SK-N-SH (cell line): ENCODE results near the gene SF3B1. TPM values are rescaled to one million over a fixed set of nuclear protein-coding genes. Genes with fewer than 3 reads are reported as not detected.

Source experiments
- CTCF ChIA-PET: fragments of 300-600, 350-600 bp; formaldehyde crosslinking; extraction: SDS; loops from one replicate; lab custom pipeline; 2021; lab: Yijun Ruan, JAX
- POLR2A ChIA-PET: fragments of 350-600 bp; sonication (Branson Sonifier 250); formaldehyde crosslinking; extraction: SDS; loops from one replicate; lab custom pipeline; 2020; ENCODE audit warnings: antibody characterized with exemption, inconsistent platforms; lab: Yijun Ruan, JAX
- DNase-seq: peaks from one replicate; pipeline ENCODE4 v3.0.0; 2012
- H2AFZ ChIP-seq: fragments of 200-600 bp; sonication (generic); 2 replicates; pipeline ENCODE4 v1.8.1; 2016; ENCODE audit warnings: antibody characterized with exemption, mild to moderate bottlenecking, low read depth
- H3F3A ChIP-seq: fragments of 200-600 bp; sonication (generic); replicated peaks from 2 replicates; pipeline ENCODE3; 2016; ENCODE audit warnings: antibody characterized with exemption, mild to moderate bottlenecking; ENCODE audit not compliant: insufficient read depth
- H3K27ac ChIP-seq, 2 experiments: fragments of 200-500 bp in 1 of 2; fragments of 200-600 bp in 1 of 2; sonication (Bioruptor generic) in 1 of 2; sonication (generic), shearing (Covaris generic) in 1 of 2; 2 replicates each; pipeline versions ENCODE4 v1.5.1 to v1.6.1; 2014 to 2016; ENCODE audit warnings: low read depth in 2 of 2, inconsistent platforms in 1 of 2, low read length in 1 of 2, mild to moderate bottlenecking in 1 of 2, mixed read lengths in 1 of 2
- H3K27me3 ChIP-seq: fragments of 200-600 bp; sonication (generic), shearing (Covaris generic); 2 replicates; pipeline ENCODE4 v1.6.1; 2016; ENCODE audit warnings: mixed run types; ENCODE audit not compliant: insufficient read depth
- H3K36me3 ChIP-seq, 2 experiments: fragments of 200-500 bp in 1 of 2; fragments of 200-600 bp in 1 of 2; sonication (Bioruptor generic) in 1 of 2; sonication (generic) in 1 of 2; replicated peaks in 1 of 2; 2 replicates each; pipeline versions ENCODE3 to v1.5.1; 2014 to 2016; ENCODE audit warnings: low read length in 1 of 2, mild to moderate bottlenecking in 1 of 2; ENCODE audit not compliant: insufficient read depth in 2 of 2, control insufficient read depth in 1 of 2
- H3K4me1 ChIP-seq, 2 experiments: fragments of 200-500 bp in 1 of 2; fragments of 200-600 bp in 1 of 2; sonication (Bioruptor generic) in 1 of 2; sonication (generic), shearing (Covaris generic) in 1 of 2; 2 replicates each; pipeline versions ENCODE4 v1.5.1 to v1.6.1; 2014 to 2016; ENCODE audit warnings: low read depth in 1 of 2, low read length in 1 of 2, mixed run types in 1 of 2; ENCODE audit not compliant: insufficient read depth in 2 of 2, control insufficient read depth in 1 of 2
- H3K4me2 ChIP-seq: fragments of 200-600 bp; sonication (generic), shearing (Covaris generic); 2 replicates; pipeline ENCODE4 v1.6.1; 2017; ENCODE audit warnings: mixed run types
- H3K4me3 ChIP-seq, 2 experiments: fragments of 200-500 bp in 1 of 2; fragments of 200-600 bp in 1 of 2; sonication (Bioruptor generic) in 1 of 2; sonication (generic), shearing (Covaris generic) in 1 of 2; 2 replicates each; pipeline versions ENCODE4 v1.5.1 to v1.8.1; 2014 to 2016; ENCODE audit warnings: low read depth in 2 of 2, inconsistent platforms in 1 of 2, low read length in 1 of 2, mild to moderate bottlenecking in 1 of 2, mixed read lengths in 1 of 2, moderate library complexity in 1 of 2
- H3K79me2 ChIP-seq: fragments of 200-600 bp; sonication (generic); 2 replicates; pipeline ENCODE4 v1.8.1; 2017; ENCODE audit warnings: mild to moderate bottlenecking; ENCODE audit not compliant: insufficient read depth
- H3K9ac ChIP-seq: fragments of 200-600 bp; sonication (generic); 2 replicates; pipeline ENCODE4 v1.6.1; 2017; ENCODE audit warnings: mixed run types
- H3K9me2 ChIP-seq: fragments of 200-600 bp; sonication (generic); 2 replicates; pipeline ENCODE4 v1.6.1; 2017; ENCODE audit warnings: mixed run types
- H3K9me3 ChIP-seq: fragments of 200-600 bp; sonication (generic); 2 replicates; pipeline ENCODE4 v1.6.1; 2017; ENCODE audit warnings: mixed run types, mild to moderate bottlenecking, moderate library complexity
- H4K20me1 ChIP-seq: fragments of 200-600 bp; sonication (generic); 2 replicates; pipeline ENCODE4 v1.6.1; 2017; ENCODE audit warnings: mild to moderate bottlenecking, mixed run types; ENCODE audit not compliant: insufficient read depth
- CHD2 ChIP-seq: fragments of 150-350 bp; IDR thresholded peaks from 2 replicates; pipeline ENCODE4 v1.6.1; 2018; ENCODE audit warnings: low read length; ENCODE audit not compliant: partially characterized antibody
- ELF1 ChIP-seq: IDR thresholded peaks from 2 replicates; pipeline ENCODE4 v1.4.0; 2012
- EP300 ChIP-seq, 2 experiments: IDR thresholded peaks; 2 replicates each; pipeline versions ENCODE4 v1.4.0 to v1.6.1; 2012; ENCODE audit warnings: borderline replicate concordance in 1 of 2, low read depth in 1 of 2, low read length in 1 of 2
- EZH2phosphoT487 ChIP-seq: fragments of 200-600 bp; sonication (generic); IDR thresholded peaks from 2 replicates; pipeline ENCODE4 v1.6.1; 2017; ENCODE audit warnings: low read depth, mixed run types, mild to moderate bottlenecking, antibody characterized with exemption, moderate library complexity, borderline replicate concordance
- FOSL2 ChIP-seq: IDR thresholded peaks from 2 replicates; pipeline ENCODE4 v1.4.0; 2012; ENCODE audit warnings: low read depth, mild to moderate bottlenecking, moderate library complexity, borderline replicate concordance
- FOXJ3 ChIP-seq: sonication (generic); formaldehyde crosslinking; IDR thresholded peaks from 2 replicates; pipeline ENCODE4 v1.5.1; 2020; ENCODE audit warnings: mild to moderate bottlenecking, missing genetic modification reagents
- FOXM1 ChIP-seq: IDR thresholded peaks from 2 replicates; pipeline ENCODE4 v1.4.0; 2012; ENCODE audit warnings: low read depth, mild to moderate bottlenecking
- GATA2 ChIP-seq: sonication (generic); formaldehyde crosslinking; IDR thresholded peaks from 2 replicates; pipeline ENCODE4 v1.5.0; 2020; ENCODE audit warnings: mild to moderate bottlenecking, missing genetic modification reagents
- MEF2A ChIP-seq: IDR thresholded peaks from 2 replicates; pipeline ENCODE4 v1.4.0; 2012; ENCODE audit warnings: low read depth, borderline replicate concordance
- MXI1 ChIP-seq: IDR thresholded peaks from 2 replicates; pipeline ENCODE4 v1.6.1; 2012; ENCODE audit warnings: mild to moderate bottlenecking, low read depth, low read length, improper control_type of control experiment
- NFIC ChIP-seq: IDR thresholded peaks from 2 replicates; pipeline ENCODE4 v1.4.0; 2012; ENCODE audit warnings: borderline replicate concordance
- PBX3 ChIP-seq: IDR thresholded peaks from 2 replicates; pipeline ENCODE4; 2012
- RAD21 ChIP-seq: IDR thresholded peaks from 2 replicates; pipeline ENCODE4 v1.6.1; 2012; ENCODE audit warnings: mild to moderate bottlenecking, low read length
- RCOR1 ChIP-seq: fragments of 150-350 bp; IDR thresholded peaks from 2 replicates; pipeline ENCODE4 v1.6.1; 2017; ENCODE audit warnings: antibody characterized with exemption, low read length
- RFX5 ChIP-seq: IDR thresholded peaks from 2 replicates; pipeline ENCODE4 v1.6.1; 2012; ENCODE audit warnings: mild to moderate bottlenecking, improper control_type of control experiment, low read length
- SIN3A ChIP-seq: IDR thresholded peaks from 2 replicates; pipeline ENCODE4 v1.6.1; 2012; ENCODE audit warnings: low read depth, mild to moderate bottlenecking, low read length, moderate library complexity, borderline replicate concordance
- SMC3 ChIP-seq: IDR thresholded peaks from 2 replicates; pipeline ENCODE4 v1.6.1; 2012; ENCODE audit warnings: low read depth, low read length, improper control_type of control experiment
- TAF1 ChIP-seq: IDR thresholded peaks from 2 replicates; pipeline ENCODE4 v1.6.1; 2012; ENCODE audit warnings: low read depth, mild to moderate bottlenecking, low read length, moderate library complexity, borderline replicate concordance
- TCF12 ChIP-seq: IDR thresholded peaks from 2 replicates; pipeline ENCODE4 v1.4.0; 2012
- TEAD4 ChIP-seq: IDR thresholded peaks from 2 replicates; pipeline ENCODE4 v1.4.0; 2012; ENCODE audit warnings: mild to moderate bottlenecking, borderline replicate concordance; ENCODE audit not compliant: insufficient read depth
- WGBS: methylation state at CpG from one replicate; pipeline ENCODE4 v1.1.6; 2017; ENCODE audit warnings: low lambda C conversion rate; 5-methylcytosine and 5-hydroxymethylcytosine counted together
- polyA plus RNA-seq, 3 experiments: library from polyadenylated mRNA; depleted of rRNA; stranded (reverse); fragments of >200 nt; gene quantifications; 2 replicates each; pipeline ENCODE4 v1.2.3, GENCODE V29; 2012
- TF ChIP-seq, protein P1 (sequence below): fragments of 150-350 bp; IDR thresholded peaks from 2 replicates; pipeline ENCODE4 v1.6.1; 2016; ENCODE audit warnings: mild to moderate bottlenecking, low read depth, low read length
- TF ChIP-seq, protein P2 (sequence below): IDR thresholded peaks from 2 replicates; pipeline ENCODE4 v1.4.0; 2012; ENCODE audit warnings: low read depth
- TF ChIP-seq, protein P3 (sequence below): IDR thresholded peaks from 2 replicates; pipeline ENCODE4 v1.4.0; 2012; ENCODE audit warnings: low read depth, borderline replicate concordance
- TF ChIP-seq, protein P4 (sequence below): fragments of 200-600 bp; sonication (generic); IDR thresholded peaks from 2 replicates; pipeline ENCODE4 v1.6.1; 2017; ENCODE audit warnings: antibody characterized with exemption, mild to moderate bottlenecking, moderate library complexity

Gene SF3B1
- polyA plus RNA-seq, 1 of the 3 experiments (the other 2 are of a cell fraction): 162 TPM

- POLR2A ChIA-PET: interaction anchor here (1.0 kb wide), 1 partner anchor 22 kb away, joined by 4 read pairs; the partner anchor contains the start of genes HSPD1 and HSPE1
- H3K27me3 ChIP-seq: no peaks in the 10 kb centered on the region
- no peaks in the 10 kb centered on the region for H3K9me2 ChIP-seq
- CTCF ChIA-PET: interaction anchor here (1.5 kb wide), 1 partner anchor 12 kb away, joined by 4 read pairs; no protein-coding TSS in a partner anchor
- H4K20me1 ChIP-seq: no peaks in the 10 kb centered on the region
- no peaks in the 10 kb centered on the region for H3K79me2 ChIP-seq
- no peak overlapping the region for H3K9ac ChIP-seq
- DNase-seq: no peak
- no peak overlapping the region for H2AFZ ChIP-seq
- peaks cover 18% of the 10 kb centered on the region for H3F3A ChIP-seq
- no peak overlapping the region for H3K4me2 ChIP-seq
- no peaks in the 10 kb centered on the region for H3K4me1 ChIP-seq
- 94% methylated on average over 3 of the region's 3 CpGs for WGBS
- H3K4me3 ChIP-seq: no peak overlapping the region
- no peaks in the 10 kb centered on the region for H3K9me3 ChIP-seq
- H3K36me3 ChIP-seq: peaks cover 33 to 52% of the 10 kb centered on the region in 2 experiments
- no peak overlapping the region for H3K27ac ChIP-seq
- no peak for TF ChIP-seq GATA2
- TF ChIP-seq FOSL2: no peak
- no peak for TF ChIP-seq TAF1
- TF ChIP-seq, protein P1, sequence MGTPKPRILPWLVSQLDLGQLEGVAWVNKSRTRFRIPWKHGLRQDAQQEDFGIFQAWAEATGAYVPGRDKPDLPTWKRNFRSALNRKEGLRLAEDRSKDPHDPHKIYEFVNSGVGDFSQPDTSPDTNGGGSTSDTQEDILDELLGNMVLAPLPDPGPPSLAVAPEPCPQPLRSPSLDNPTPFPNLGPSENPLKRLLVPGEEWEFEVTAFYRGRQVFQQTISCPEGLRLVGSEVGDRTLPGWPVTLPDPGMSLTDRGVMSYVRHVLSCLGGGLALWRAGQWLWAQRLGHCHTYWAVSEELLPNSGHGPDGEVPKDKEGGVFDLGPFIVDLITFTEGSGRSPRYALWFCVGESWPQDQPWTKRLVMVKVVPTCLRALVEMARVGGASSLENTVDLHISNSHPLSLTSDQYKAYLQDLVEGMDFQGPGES: no peak
- no peak for TF ChIP-seq RAD21
- TF ChIP-seq, protein P2, sequence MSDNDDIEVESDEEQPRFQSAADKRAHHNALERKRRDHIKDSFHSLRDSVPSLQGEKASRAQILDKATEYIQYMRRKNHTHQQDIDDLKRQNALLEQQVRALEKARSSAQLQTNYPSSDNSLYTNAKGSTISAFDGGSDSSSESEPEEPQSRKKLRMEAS: no peak
- no peak for TF ChIP-seq FOXM1
- TF ChIP-seq TEAD4: no peak
- no peak for TF ChIP-seq EZH2phosphoT487
- TF ChIP-seq MEF2A: no peak
- no peak for TF ChIP-seq NFIC
- TF ChIP-seq PBX3: no peak
- TF ChIP-seq, protein P3, sequence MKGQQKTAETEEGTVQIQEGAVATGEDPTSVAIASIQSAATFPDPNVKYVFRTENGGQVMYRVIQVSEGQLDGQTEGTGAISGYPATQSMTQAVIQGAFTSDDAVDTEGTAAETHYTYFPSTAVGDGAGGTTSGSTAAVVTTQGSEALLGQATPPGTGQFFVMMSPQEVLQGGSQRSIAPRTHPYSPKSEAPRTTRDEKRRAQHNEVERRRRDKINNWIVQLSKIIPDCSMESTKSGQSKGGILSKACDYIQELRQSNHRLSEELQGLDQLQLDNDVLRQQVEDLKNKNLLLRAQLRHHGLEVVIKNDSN: no peak
- no peak for TF ChIP-seq RFX5
- TF ChIP-seq RCOR1: no peak
Measured at GRCh38 chr2:197477797-197478196, 43.0 kb upstream of the SF3B1 start.

- Histone ChIP-seq H3K9me2 (no peaks in the 10 kb centered on the region), H3K9ac (no peak overlapping the region), H3K36me3 (peaks cover 35 to 74% of the 10 kb centered on the region in 2 experiments), H4K20me1 (no peaks in the 10 kb centered on the region), H3K4me1 (no peaks in the 10 kb centered on the region), H3K4me3 (no peak overlapping the region), H2AFZ (no peak overlapping the region), H3K27ac (no peak overlapping the region), H3F3A (peaks cover 13% of the 10 kb centered on the region), H3K79me2 (peaks cover 22% of the 10 kb centered on the region), H3K4me2 (no peak overlapping the region), H3K27me3 (no peaks in the 10 kb centered on the region), H3K9me3 (no peaks in the 10 kb centered on the region)
- ChIA-PET CTCF (no interaction called here), POLR2A (no interaction called here)
- 97% methylated on average over 5 of the region's 5 CpGs for WGBS
- DNase-seq: no peak
- no peak for TF ChIP-seq RAD21
- no peak for TF ChIP-seq TEAD4
- TF ChIP-seq FOXM1: no peak
- no peak for TF ChIP-seq MXI1
- no peak for TF ChIP-seq SMC3
- TF ChIP-seq EZH2phosphoT487: no peak
- TF ChIP-seq TCF12: no peak
- TF ChIP-seq NFIC: no peak
- no peak for TF ChIP-seq ELF1
- TF ChIP-seq, protein P2: no peak
- TF ChIP-seq CHD2: no peak
- no peak for TF ChIP-seq MEF2A
- TF ChIP-seq FOXJ3 (CRISPR knock-in tag): no peak
- TF ChIP-seq, protein P4, sequence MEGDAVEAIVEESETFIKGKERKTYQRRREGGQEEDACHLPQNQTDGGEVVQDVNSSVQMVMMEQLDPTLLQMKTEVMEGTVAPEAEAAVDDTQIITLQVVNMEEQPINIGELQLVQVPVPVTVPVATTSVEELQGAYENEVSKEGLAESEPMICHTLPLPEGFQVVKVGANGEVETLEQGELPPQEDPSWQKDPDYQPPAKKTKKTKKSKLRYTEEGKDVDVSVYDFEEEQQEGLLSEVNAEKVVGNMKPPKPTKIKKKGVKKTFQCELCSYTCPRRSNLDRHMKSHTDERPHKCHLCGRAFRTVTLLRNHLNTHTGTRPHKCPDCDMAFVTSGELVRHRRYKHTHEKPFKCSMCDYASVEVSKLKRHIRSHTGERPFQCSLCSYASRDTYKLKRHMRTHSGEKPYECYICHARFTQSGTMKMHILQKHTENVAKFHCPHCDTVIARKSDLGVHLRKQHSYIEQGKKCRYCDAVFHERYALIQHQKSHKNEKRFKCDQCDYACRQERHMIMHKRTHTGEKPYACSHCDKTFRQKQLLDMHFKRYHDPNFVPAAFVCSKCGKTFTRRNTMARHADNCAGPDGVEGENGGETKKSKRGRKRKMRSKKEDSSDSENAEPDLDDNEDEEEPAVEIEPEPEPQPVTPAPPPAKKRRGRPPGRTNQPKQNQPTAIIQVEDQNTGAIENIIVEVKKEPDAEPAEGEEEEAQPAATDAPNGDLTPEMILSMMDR: no peak
- no peak for TF ChIP-seq EP300 (IDR thresholded peaks at IDR 0.05; ENCODE audit: borderline replicate concordance in 1 of 2, low read depth in 1 of 2, low read length in 1 of 2)
- TF ChIP-seq SIN3A: no peak
Measured at GRCh38 chr2:197472166-197472565, 37.3 kb upstream of the SF3B1 start.
